ENCODE data around the gene EFHC2.

DNA sequence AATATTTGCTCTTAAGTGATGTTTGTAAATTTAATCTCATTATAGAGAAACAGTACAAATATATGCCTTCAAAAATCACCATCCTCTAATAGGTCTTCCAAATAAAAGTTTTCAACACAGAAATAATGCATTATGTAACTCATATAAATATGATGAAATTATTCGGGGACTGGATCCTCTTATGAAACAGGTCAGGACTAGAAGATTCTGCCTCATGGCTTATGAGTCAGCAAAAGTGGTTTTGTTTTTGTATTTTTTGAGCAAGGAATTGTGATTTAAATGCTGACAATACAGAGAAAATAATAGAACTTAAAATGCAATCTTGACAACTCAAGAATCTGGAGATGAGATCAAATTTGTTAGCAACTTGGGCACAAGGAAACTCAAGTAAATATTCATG, 190.6 kb downstream of the EFHC2 start:
- TF ChIP-seq, protein P1, sequence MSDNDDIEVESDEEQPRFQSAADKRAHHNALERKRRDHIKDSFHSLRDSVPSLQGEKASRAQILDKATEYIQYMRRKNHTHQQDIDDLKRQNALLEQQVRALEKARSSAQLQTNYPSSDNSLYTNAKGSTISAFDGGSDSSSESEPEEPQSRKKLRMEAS (IDR thresholded peaks at IDR 0.05), result no peak
- TF ChIP-seq, protein P2, sequence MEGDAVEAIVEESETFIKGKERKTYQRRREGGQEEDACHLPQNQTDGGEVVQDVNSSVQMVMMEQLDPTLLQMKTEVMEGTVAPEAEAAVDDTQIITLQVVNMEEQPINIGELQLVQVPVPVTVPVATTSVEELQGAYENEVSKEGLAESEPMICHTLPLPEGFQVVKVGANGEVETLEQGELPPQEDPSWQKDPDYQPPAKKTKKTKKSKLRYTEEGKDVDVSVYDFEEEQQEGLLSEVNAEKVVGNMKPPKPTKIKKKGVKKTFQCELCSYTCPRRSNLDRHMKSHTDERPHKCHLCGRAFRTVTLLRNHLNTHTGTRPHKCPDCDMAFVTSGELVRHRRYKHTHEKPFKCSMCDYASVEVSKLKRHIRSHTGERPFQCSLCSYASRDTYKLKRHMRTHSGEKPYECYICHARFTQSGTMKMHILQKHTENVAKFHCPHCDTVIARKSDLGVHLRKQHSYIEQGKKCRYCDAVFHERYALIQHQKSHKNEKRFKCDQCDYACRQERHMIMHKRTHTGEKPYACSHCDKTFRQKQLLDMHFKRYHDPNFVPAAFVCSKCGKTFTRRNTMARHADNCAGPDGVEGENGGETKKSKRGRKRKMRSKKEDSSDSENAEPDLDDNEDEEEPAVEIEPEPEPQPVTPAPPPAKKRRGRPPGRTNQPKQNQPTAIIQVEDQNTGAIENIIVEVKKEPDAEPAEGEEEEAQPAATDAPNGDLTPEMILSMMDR (IDR thresholded peaks at IDR 0.05; ENCODE audit: low read depth, low read length, missing input control), result no peak
- TF ChIP-seq GABPA (IDR thresholded peaks at IDR 0.05 in 1 of 2, conservative IDR thresholded peaks at IDR 0.05 in 1 of 2), result no peak
- TF ChIP-seq JUND (IDR thresholded peaks at IDR 0.05), result no peak
- no peak for TF ChIP-seq RAD21 (IDR thresholded peaks at IDR 0.05)
- no peak for TF ChIP-seq YY1 (IDR thresholded peaks at IDR 0.05)
- no peak for TF ChIP-seq FOXA1 (IDR thresholded peaks at IDR 0.05)
- TF ChIP-seq, protein P3, sequence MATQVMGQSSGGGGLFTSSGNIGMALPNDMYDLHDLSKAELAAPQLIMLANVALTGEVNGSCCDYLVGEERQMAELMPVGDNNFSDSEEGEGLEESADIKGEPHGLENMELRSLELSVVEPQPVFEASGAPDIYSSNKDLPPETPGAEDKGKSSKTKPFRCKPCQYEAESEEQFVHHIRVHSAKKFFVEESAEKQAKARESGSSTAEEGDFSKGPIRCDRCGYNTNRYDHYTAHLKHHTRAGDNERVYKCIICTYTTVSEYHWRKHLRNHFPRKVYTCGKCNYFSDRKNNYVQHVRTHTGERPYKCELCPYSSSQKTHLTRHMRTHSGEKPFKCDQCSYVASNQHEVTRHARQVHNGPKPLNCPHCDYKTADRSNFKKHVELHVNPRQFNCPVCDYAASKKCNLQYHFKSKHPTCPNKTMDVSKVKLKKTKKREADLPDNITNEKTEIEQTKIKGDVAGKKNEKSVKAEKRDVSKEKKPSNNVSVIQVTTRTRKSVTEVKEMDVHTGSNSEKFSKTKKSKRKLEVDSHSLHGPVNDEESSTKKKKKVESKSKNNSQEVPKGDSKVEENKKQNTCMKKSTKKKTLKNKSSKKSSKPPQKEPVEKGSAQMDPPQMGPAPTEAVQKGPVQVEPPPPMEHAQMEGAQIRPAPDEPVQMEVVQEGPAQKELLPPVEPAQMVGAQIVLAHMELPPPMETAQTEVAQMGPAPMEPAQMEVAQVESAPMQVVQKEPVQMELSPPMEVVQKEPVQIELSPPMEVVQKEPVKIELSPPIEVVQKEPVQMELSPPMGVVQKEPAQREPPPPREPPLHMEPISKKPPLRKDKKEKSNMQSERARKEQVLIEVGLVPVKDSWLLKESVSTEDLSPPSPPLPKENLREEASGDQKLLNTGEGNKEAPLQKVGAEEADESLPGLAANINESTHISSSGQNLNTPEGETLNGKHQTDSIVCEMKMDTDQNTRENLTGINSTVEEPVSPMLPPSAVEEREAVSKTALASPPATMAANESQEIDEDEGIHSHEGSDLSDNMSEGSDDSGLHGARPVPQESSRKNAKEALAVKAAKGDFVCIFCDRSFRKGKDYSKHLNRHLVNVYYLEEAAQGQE (IDR thresholded peaks at IDR 0.05), result no peak
- TF ChIP-seq HNF4A (conservative IDR thresholded peaks at IDR 0.05), result no peak
- no peak for TF ChIP-seq EGR1 (IDR thresholded peaks at IDR 0.05; ENCODE audit: low read depth in 2 of 2)
- TF ChIP-seq SP1 (IDR thresholded peaks at IDR 0.05), result no peak

Measured in liver (tissue), 3 donors.